Astrocyte of the cerebellum (primary cell): ENCODE data around the gene BRD9.
"Not testable (repeated sequence)": the region's sequence is repeated elsewhere in the genome, so short reads cannot be mapped to it uniquely, and the experiment has no call there.

Source experiments
- DNase-seq: peaks from one replicate; pipeline ENCODE4 v3.0.0-alpha.2; 2011; ENCODE audit warnings: low read depth
- H3K4me3 ChIP-seq: 2 replicates; pipeline ENCODE4 v1.5.1; 2011; ENCODE audit warnings: mild to moderate bottlenecking, low read depth, low read length, moderate library complexity
- CTCF ChIP-seq: IDR thresholded peaks from 2 replicates; pipeline ENCODE4 v1.5.1; 2012; ENCODE audit warnings: low read length, low read depth, moderate library complexity, mild to moderate bottlenecking; ENCODE audit errors: missing control alignments
- in situ Hi-C: cut with HindIII; loops from 2 replicates; pipeline ENCODE4 v1.10.0; 2017; ENCODE audit warnings: low sequenced_read_pairs

Gene BRD9

GRCh38 chr5:837621-838121 is 54.9 kb downstream of the BRD9 start:
- H3K4me3 ChIP-seq, DNase-seq, in situ Hi-C loops: not testable (repeated sequence)

GRCh38 chr5:835933-836612 is 56.5 kb downstream of the BRD9 start:
- DNase-seq, in situ Hi-C loops, H3K4me3 ChIP-seq: not testable (repeated sequence)

- in situ Hi-C loops, DNase-seq, H3K4me3 ChIP-seq: not testable (repeated sequence)
Measured at GRCh38 chr5:834013-834412, 58.6 kb downstream of the BRD9 start.

DNA sequence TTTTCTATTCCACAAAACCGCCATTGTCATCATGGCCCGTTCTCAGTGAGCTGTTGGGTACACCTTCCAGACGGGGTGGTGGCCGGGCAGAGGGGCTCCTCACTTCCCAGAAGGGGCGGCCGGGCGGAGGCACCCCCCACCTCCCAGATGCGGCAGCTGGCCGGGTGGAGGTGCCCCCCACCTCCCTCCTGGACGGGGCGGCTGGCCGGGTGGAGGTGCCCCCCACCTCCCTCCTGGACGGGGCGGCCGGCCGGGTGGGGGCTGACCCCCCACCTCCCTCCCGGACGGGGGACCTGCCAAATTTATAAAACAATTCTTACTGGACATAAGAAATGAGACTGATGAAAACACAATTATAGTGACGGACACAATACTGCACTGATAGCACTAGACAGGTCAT is 64.4 kb downstream of the BRD9 start:
- H3K4me3 ChIP-seq, in situ Hi-C loops, DNase-seq: not testable (repeated sequence)

- in situ Hi-C loops, H3K4me3 ChIP-seq, DNase-seq: not testable (repeated sequence)
Measured at GRCh38 chr5:825544-825943, 67.1 kb downstream of the BRD9 start.

- no peak overlapping the region for H3K4me3 ChIP-seq
- TF ChIP-seq CTCF = no peak
- in situ Hi-C loops = no loop called here
- DNase-seq = no peak
Measured at GRCh38 chr5:821504-821903, 71.1 kb downstream of the BRD9 start.

DNA sequence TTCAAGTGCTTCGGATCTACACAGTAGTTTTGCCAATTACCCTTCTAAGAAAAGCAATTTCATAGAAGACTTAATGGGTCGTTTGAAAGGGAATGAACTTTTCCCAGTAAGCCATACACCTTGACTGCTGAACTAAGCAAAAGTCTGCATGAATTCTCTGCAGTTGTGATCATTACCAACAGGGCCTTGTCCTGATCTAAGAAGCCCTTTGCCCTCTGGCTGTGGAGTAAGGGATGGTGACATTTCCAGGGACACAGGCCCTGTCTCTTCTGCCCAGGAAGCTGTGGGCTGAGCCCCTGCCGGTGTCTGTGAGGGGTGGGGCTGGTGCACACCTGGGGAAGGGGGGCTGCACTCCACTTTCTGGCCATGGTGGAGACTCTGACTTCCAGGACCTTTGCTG is 72.4 kb downstream of the BRD9 start:
- in situ Hi-C loops = no loop called here
- no peak for DNase-seq
- no peak overlapping the region for H3K4me3 ChIP-seq
- no peak for TF ChIP-seq CTCF

- no peak for DNase-seq
- no peak for TF ChIP-seq CTCF
- H3K4me3 ChIP-seq = no peak overlapping the region
- in situ Hi-C loops = no loop called here
Measured at GRCh38 chr5:819078-819477, 73.5 kb downstream of the BRD9 start.

- no peak overlapping the region for H3K4me3 ChIP-seq
- in situ Hi-C loops = no loop called here
- no peak for TF ChIP-seq CTCF
- DNase-seq = no peak
Measured at GRCh38 chr5:816176-816575, 76.4 kb downstream of the BRD9 start.
